22Rv1 (cell line): Measurements from ENCODE around the gene PRXL2A.

Source experiments
- CTCF ChIP-seq: fragments of 450-650 bp; IDR thresholded peaks from 2 replicates; pipeline ENCODE4 v1.5.1; 2017; ENCODE audit warnings: mild to moderate bottlenecking
- ZFX ChIP-seq: fragments of 450-650 bp; IDR thresholded peaks from 2 replicates; pipeline ENCODE4 v1.6.1; 2017; ENCODE audit warnings: antibody characterized with exemption, borderline replicate concordance

GRCh38 chr10:80406204-80406603 lies 2.1 kb upstream of the PRXL2A start:
- TF ChIP-seq CTCF (no peak), ZFX (no peak)
